RWPE2 (cell line): ENCODE data around the gene ENOPH1.

Experiments
- ATAC-seq: fragments of 200-7000 bp; cut with Tn5 transposase; 3 replicates; pipeline ENCODE4 v1.9.1; 2021; ENCODE audit warnings: low read depth
- DNase-seq: peaks from one replicate; pipeline ENCODE4 v3.0.0-alpha.2; 2020; ENCODE audit warnings: low spot score
- H3K27ac ChIP-seq: fragments of 450-650 bp; 2 replicates; pipeline ENCODE4 v1.5.1; 2017; ENCODE audit warnings: mild to moderate bottlenecking; ENCODE audit not compliant: poor library complexity, severe bottlenecking
- H3K27me3 ChIP-seq: fragments of 250-450 bp; sonication (Bioruptor Pico); 2 replicates; pipeline ENCODE4 v1.5.1; 2021; ENCODE audit warnings: mild to moderate bottlenecking, moderate library complexity; ENCODE audit not compliant: insufficient read depth, poor library complexity, severe bottlenecking
- H3K36me3 ChIP-seq: fragments of 250-450 bp; sonication (Bioruptor Pico); 2 replicates; pipeline ENCODE4 v1.5.1; 2020; ENCODE audit warnings: low read depth, mild to moderate bottlenecking, moderate library complexity
- H3K4me1 ChIP-seq: fragments of 250-450 bp; sonication (Bioruptor Pico); 2 replicates; pipeline ENCODE4 v1.5.1; 2021; ENCODE audit warnings: mild to moderate bottlenecking, moderate library complexity; ENCODE audit not compliant: insufficient read depth, poor library complexity, severe bottlenecking
- H3K4me3 ChIP-seq: fragments of 250-450 bp; sonication (Bioruptor Pico); 2 replicates; pipeline ENCODE4 v1.5.1; 2021; ENCODE audit warnings: mild to moderate bottlenecking, moderate library complexity; ENCODE audit not compliant: severe bottlenecking
- H3K9me3 ChIP-seq: fragments of 250-450 bp; sonication (Bioruptor Pico); 2 replicates; pipeline ENCODE4 v1.5.1; 2021; ENCODE audit warnings: mild to moderate bottlenecking, moderate library complexity; ENCODE audit not compliant: severe bottlenecking
- TF ChIP-seq, protein P1 (sequence below): fragments of 450-650 bp; IDR thresholded peaks from one replicate; pipeline ENCODE4 v1.5.1; 2017; ENCODE audit warnings: mild to moderate bottlenecking, moderate library complexity; ENCODE audit not compliant: poor library complexity, severe bottlenecking

Gene ENOPH1

DNA sequence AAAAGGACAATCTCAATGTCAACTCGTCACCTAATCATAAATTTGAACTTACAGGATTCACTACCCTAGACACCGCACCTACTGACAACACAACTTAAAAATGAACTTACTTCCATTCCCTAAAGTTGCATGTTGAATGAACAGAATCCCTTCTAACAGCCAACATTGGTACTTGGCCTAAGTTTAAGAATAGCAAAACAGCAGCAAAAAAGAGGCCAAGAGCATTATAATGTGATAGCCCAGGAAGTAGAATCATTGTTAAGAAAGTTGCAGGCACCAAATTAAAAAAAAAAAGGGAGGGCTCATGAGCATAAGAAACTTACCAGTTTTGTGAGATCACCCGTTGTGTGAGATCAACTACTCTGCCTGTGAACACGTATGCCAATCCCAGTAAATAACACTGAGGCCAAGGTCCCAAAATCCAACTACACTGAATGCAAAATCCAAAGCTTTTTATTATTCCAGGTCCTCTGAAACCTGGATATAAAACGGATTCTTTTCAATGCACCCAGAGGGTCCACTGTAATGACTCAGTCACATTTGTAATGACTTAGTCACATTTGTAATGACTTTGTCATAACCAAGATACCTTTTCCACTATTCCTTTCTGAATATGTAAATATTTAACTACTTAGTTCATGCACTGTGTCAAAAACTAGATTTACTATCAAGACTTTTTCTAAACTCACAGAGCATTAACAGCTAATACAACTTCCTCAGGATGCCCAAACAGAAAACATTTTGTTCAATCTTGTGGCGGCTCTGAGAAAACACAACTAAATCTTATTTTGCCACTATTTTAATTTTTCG is 6.9 kb upstream of the ENOPH1 start:
- TF ChIP-seq, protein P1, sequence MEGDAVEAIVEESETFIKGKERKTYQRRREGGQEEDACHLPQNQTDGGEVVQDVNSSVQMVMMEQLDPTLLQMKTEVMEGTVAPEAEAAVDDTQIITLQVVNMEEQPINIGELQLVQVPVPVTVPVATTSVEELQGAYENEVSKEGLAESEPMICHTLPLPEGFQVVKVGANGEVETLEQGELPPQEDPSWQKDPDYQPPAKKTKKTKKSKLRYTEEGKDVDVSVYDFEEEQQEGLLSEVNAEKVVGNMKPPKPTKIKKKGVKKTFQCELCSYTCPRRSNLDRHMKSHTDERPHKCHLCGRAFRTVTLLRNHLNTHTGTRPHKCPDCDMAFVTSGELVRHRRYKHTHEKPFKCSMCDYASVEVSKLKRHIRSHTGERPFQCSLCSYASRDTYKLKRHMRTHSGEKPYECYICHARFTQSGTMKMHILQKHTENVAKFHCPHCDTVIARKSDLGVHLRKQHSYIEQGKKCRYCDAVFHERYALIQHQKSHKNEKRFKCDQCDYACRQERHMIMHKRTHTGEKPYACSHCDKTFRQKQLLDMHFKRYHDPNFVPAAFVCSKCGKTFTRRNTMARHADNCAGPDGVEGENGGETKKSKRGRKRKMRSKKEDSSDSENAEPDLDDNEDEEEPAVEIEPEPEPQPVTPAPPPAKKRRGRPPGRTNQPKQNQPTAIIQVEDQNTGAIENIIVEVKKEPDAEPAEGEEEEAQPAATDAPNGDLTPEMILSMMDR = no peak
- DNase-seq (no peak), ATAC-seq (peak; percentile 53)
- no peaks in the 10 kb centered on the region for H3K9me3 ChIP-seq
- peaks cover 33% of the 10 kb centered on the region for H3K4me1 ChIP-seq
- H3K36me3 ChIP-seq = peaks cover 62% of the 10 kb centered on the region
- no peaks in the 10 kb centered on the region for H3K27me3 ChIP-seq
- H3K27ac ChIP-seq = peak overlapping the region; percentile 21
- no peak overlapping the region for H3K4me3 ChIP-seq

DNA sequence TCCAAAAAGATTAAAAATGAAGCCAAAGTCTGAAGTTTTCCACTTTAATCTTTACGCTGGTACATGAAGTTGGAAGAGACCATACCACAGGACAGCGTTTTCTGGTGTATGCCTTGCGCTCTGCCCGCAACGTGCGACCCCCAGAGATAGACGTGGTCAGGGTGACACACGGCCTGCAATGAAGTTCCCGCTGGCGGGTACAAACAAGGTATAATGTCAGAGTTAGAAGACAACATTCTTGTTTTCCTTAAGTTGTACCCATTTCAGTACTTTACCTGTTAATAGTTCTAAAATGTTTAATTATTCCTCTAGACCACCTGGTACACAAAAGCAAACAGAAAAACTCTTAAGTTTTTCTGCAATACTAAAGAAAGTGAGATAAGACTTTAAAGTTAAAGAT is 4.9 kb upstream of the ENOPH1 start:
- Histone ChIP-seq H3K27me3 (no peaks in the 10 kb centered on the region), H3K27ac (no peak overlapping the region), H3K36me3 (peaks cover 65% of the 10 kb centered on the region), H3K9me3 (no peaks in the 10 kb centered on the region), H3K4me3 (no peak overlapping the region), H3K4me1 (peaks cover 33% of the 10 kb centered on the region)
- ATAC-seq = no peak
- DNase-seq = no peak
- TF ChIP-seq, protein P1 = no peak

DNA sequence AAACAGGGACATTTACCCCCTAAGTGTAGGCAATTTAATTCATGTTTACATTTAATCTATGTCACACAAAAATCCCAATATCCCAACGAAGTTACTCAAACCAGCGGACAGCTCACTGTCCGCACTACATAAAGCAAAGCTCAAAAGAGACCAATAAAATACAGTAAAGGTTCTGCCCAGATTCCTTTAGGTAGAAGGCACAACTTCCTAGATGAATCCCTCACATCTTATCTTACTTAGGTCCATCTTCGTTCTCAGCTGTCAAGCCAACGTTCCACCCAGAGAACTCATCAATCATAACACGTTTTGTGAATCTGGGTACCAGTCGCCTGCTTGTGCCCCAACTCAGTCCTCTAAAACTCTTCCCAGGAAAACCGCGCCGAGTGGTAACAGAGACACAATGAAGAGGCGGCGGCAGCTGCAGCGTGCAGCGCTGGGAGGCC is 1.8 kb upstream of the ENOPH1 start:
- DNase-seq (no peak), ATAC-seq (no peak)
- Histone ChIP-seq H3K36me3 (peaks cover 62% of the 10 kb centered on the region), H3K4me1 (peaks cover 50% of the 10 kb centered on the region), H3K4me3 (peak overlapping the region; percentile 75), H3K9me3 (no peaks in the 10 kb centered on the region), H3K27me3 (no peaks in the 10 kb centered on the region), H3K27ac (peak overlapping the region; percentile 90)
- TF ChIP-seq, protein P1 = no peak

DNA sequence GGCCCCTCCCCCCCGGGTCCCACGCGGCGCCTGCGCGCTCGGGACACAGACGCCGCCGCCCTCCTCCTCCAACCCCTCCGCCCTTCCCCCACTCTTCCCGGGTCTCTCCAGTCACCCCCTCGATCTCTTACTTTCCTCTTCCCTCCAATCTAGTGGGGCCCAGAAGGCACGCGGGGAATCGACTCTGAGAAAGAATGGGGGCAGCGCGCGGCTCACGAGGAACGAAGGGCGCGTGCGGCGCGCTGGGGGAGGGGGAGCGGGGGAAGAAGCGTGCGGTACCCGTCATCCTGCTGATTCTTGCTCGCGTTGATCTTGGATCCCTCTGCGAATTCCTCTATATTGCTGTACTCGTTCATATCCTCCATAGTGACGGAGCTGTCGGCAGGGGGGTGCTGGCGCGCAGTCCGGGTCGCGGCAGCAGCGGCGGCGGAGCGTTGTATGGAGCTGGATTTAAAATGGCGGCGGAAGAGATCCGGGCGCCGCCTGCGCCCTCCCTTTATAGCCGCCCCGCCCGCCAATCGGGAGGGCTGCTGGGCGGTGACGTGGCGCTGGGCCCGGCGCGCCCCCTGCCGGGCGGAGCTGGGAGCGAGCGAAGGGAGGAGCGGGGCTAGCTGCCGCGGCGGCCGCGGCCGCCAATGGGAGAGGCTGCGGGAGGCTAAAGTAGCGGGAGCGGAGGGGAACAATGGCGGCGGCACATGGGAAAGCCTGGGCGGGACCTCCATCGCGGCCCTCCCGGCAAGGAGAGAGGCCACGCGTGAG is 1.2 kb upstream of the ENOPH1 start:
- TF ChIP-seq, protein P1 = peak; percentile 96
- H3K27me3 ChIP-seq = no peaks in the 10 kb centered on the region
- peaks cover 61% of the 10 kb centered on the region for H3K36me3 ChIP-seq
- H3K9me3 ChIP-seq = no peaks in the 10 kb centered on the region
- H3K27ac ChIP-seq = peak overlapping the region; percentile 90
- DNase-seq = peak; percentile 83
- peak; percentile 65 for ATAC-seq
- H3K4me1 ChIP-seq = peaks cover 48% of the 10 kb centered on the region
- peak overlapping the region; percentile 75 for H3K4me3 ChIP-seq
